ENCODE results near the gene DAPK1.

Gene DAPK1

DNA sequence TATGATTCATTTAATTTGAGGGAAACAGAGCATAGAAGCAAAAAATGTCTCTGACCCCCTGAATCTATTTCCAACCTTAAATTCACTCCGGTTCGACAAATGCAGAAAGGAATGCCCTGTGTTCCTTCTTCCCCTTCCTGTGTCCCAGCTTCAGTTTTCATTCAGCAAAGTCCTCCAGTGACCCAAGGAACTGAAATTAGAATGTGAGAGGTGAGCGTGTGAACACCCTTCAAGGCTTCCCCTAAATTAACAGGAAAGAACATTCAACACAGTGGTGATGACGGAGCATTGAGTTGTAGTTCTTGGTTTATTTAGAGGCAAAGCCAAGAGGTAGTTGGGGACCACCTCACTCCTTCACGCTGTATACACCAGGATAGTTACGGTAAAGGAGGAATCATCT lies 130.7 kb downstream of the DAPK1 start:
- Histone ChIP-seq H3F3A (ENCODE audit: insufficient read depth, low read length) (no peaks in the 10 kb centered on the region), H3K9ac (ENCODE audit: low read length) (no peak overlapping the region), H3K4me2 (ENCODE audit: low read depth, low read length) (no peak overlapping the region), H3K4me1 (ENCODE audit: low read length) (no peaks in the 10 kb centered on the region), H3K79me2 (ENCODE audit: low read length) (peaks cover 3% of the 10 kb centered on the region), H4K20me1 (ENCODE audit: insufficient read depth, low read length) (no peaks in the 10 kb centered on the region), H3K36me3 (replicated peaks; ENCODE audit: insufficient read depth, low read length) (no peaks in the 10 kb centered on the region), H3K9me3 (replicated peaks; ENCODE audit: insufficient read depth, low read length) (no peaks in the 10 kb centered on the region), H3K27me3 (replicated peaks; ENCODE audit: insufficient read depth, low read length) (no peaks in the 10 kb centered on the region), H3K27ac (ENCODE audit: low read length) (no peak overlapping the region), H2AFZ (ENCODE audit: low read length) (no peak overlapping the region), H3K9me2 (replicated peaks; ENCODE audit: insufficient read depth, low read length) (no peaks in the 10 kb centered on the region), H3K4me3 (ENCODE audit: low read length) (no peak overlapping the region)
- TF ChIP-seq, protein P1, sequence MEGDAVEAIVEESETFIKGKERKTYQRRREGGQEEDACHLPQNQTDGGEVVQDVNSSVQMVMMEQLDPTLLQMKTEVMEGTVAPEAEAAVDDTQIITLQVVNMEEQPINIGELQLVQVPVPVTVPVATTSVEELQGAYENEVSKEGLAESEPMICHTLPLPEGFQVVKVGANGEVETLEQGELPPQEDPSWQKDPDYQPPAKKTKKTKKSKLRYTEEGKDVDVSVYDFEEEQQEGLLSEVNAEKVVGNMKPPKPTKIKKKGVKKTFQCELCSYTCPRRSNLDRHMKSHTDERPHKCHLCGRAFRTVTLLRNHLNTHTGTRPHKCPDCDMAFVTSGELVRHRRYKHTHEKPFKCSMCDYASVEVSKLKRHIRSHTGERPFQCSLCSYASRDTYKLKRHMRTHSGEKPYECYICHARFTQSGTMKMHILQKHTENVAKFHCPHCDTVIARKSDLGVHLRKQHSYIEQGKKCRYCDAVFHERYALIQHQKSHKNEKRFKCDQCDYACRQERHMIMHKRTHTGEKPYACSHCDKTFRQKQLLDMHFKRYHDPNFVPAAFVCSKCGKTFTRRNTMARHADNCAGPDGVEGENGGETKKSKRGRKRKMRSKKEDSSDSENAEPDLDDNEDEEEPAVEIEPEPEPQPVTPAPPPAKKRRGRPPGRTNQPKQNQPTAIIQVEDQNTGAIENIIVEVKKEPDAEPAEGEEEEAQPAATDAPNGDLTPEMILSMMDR (IDR thresholded peaks at IDR 0.05; ENCODE audit: low read length): no peak
- TF ChIP-seq EZH2 (optimal IDR thresholded peaks at IDR 0.05; ENCODE audit: low read depth, low read length): no peak
- TF ChIP-seq EZH2phosphoT487 (IDR thresholded peaks at IDR 0.05; ENCODE audit: low read length): no peak
- no peak for DNase-seq

DNA sequence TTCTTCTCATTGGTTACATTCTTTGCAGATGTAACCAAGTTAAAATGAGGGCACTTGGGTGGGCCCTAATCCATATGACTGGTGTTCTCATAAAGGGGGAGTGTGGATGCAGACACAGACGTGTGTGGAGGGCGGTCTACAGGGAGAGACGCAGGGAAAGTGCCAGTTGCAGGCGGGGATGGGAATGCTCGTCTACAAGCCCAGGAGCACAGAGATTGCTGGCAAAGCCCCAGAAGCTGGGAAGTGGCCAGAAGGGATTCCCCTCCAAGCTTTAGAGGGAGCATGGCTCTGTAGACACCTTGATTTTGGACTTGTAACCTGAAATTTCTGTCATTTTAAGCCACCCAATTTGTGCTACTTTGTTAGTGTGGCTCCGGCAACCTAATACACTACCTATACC lies 131.4 kb downstream of the DAPK1 start:
- H3K4me3 ChIP-seq (ENCODE audit: low read length): no peak overlapping the region

DNA sequence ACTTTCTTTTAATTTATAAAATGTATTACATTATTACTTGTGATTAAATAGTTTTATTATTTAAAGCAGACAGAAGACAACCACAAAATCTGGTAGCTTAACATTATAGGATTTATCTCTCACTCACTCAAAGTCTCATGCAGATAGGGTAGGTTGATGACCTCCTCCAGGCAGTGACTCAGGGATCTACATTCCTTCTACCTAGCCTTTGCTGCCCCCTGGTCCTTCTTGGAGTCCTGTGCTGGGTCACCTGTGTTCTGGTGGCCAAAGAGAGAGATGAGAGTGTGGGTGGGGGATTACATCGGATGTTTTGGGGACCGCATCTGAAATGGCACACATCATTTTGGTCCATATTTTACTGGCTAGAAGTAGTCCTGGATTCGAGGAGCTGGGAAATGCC lies 132.6 kb downstream of the DAPK1 start:
- H3F3A ChIP-seq (ENCODE audit: insufficient read depth, low read length): no peaks in the 10 kb centered on the region
- H3K79me2 ChIP-seq (ENCODE audit: low read length): no peaks in the 10 kb centered on the region
- no peaks in the 10 kb centered on the region for H3K9me2 ChIP-seq (replicated peaks; ENCODE audit: insufficient read depth, low read length)
- no peaks in the 10 kb centered on the region for H3K27me3 ChIP-seq (replicated peaks; ENCODE audit: insufficient read depth, low read length)
- no peak overlapping the region for H3K4me2 ChIP-seq (ENCODE audit: low read depth, low read length)
- H3K4me3 ChIP-seq (ENCODE audit: low read length): no peak overlapping the region
- H3K9me3 ChIP-seq (replicated peaks; ENCODE audit: insufficient read depth, low read length): no peaks in the 10 kb centered on the region
- no peak overlapping the region for H3K27ac ChIP-seq (ENCODE audit: low read length)
- no peak for DNase-seq
- H2AFZ ChIP-seq (ENCODE audit: low read length): no peak overlapping the region
- no peak overlapping the region for H3K9ac ChIP-seq (ENCODE audit: low read length)
- H3K36me3 ChIP-seq (replicated peaks; ENCODE audit: insufficient read depth, low read length): no peaks in the 10 kb centered on the region
- TF ChIP-seq EZH2 (optimal IDR thresholded peaks at IDR 0.05; ENCODE audit: low read depth, low read length): no peak
- H3K4me1 ChIP-seq (ENCODE audit: low read length): no peaks in the 10 kb centered on the region
- no peaks in the 10 kb centered on the region for H4K20me1 ChIP-seq (ENCODE audit: insufficient read depth, low read length)

More for the DNA sequence above, 131.4 kb downstream of the DAPK1 start:
- Histone ChIP-seq H3K9me2 (replicated peaks; ENCODE audit: insufficient read depth, low read length) (no peaks in the 10 kb centered on the region), H3F3A (ENCODE audit: insufficient read depth, low read length) (no peaks in the 10 kb centered on the region), H3K9me3 (replicated peaks; ENCODE audit: insufficient read depth, low read length) (no peaks in the 10 kb centered on the region), H3K27ac (ENCODE audit: low read length) (no peak overlapping the region), H3K4me2 (ENCODE audit: low read depth, low read length) (no peak overlapping the region), H3K79me2 (ENCODE audit: low read length) (no peaks in the 10 kb centered on the region), H3K4me1 (ENCODE audit: low read length) (no peaks in the 10 kb centered on the region), H3K9ac (ENCODE audit: low read length) (no peak overlapping the region), H3K27me3 (replicated peaks; ENCODE audit: insufficient read depth, low read length) (no peaks in the 10 kb centered on the region), H2AFZ (ENCODE audit: low read length) (no peak overlapping the region), H4K20me1 (ENCODE audit: insufficient read depth, low read length) (no peaks in the 10 kb centered on the region), H3K36me3 (replicated peaks; ENCODE audit: insufficient read depth, low read length) (no peaks in the 10 kb centered on the region)
- DNase-seq: no peak
- TF ChIP-seq EZH2phosphoT487 (IDR thresholded peaks at IDR 0.05; ENCODE audit: low read length) (no peak), EZH2 (optimal IDR thresholded peaks at IDR 0.05; ENCODE audit: low read depth, low read length) (no peak)
- TF ChIP-seq, protein P1 (IDR thresholded peaks at IDR 0.05; ENCODE audit: low read length): no peak

DNA sequence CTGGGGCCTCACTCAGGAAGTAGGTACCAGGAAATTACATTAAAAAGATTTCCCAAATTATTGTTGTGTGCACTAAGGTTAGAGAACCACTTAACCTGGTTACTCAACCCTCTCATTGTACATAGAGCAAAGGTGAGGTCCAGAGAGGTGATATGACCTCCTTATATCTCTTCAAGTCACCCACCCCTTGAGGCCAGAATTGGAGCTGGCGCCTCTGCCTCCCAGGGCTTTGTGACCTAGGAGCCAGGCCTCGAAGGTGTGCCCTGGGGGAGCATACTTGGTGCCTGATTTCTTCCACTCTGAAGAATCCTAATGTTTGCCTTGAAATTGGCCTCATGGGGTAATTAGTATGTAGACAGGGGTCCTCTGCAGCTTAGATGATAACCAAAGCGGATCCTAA lies 133.2 kb downstream of the DAPK1 start:
- H3K4me3 ChIP-seq (ENCODE audit: low read length): no peak overlapping the region
- H3F3A ChIP-seq (ENCODE audit: insufficient read depth, low read length): no peaks in the 10 kb centered on the region
- no peaks in the 10 kb centered on the region for H3K4me1 ChIP-seq (ENCODE audit: low read length)
- H3K27me3 ChIP-seq (replicated peaks; ENCODE audit: insufficient read depth, low read length): no peaks in the 10 kb centered on the region
- no peak overlapping the region for H2AFZ ChIP-seq (ENCODE audit: low read length)
- TF ChIP-seq EZH2phosphoT487 (IDR thresholded peaks at IDR 0.05; ENCODE audit: low read length): no peak
- TF ChIP-seq EZH2 (optimal IDR thresholded peaks at IDR 0.05; ENCODE audit: low read depth, low read length): no peak
- TF ChIP-seq, protein P1 (IDR thresholded peaks at IDR 0.05; ENCODE audit: low read length): no peak
- H3K79me2 ChIP-seq (ENCODE audit: low read length): no peaks in the 10 kb centered on the region
- no peaks in the 10 kb centered on the region for H3K36me3 ChIP-seq (replicated peaks; ENCODE audit: insufficient read depth, low read length)
- H4K20me1 ChIP-seq (ENCODE audit: insufficient read depth, low read length): no peaks in the 10 kb centered on the region
- no peak overlapping the region for H3K27ac ChIP-seq (ENCODE audit: low read length)
- H3K9me3 ChIP-seq (replicated peaks; ENCODE audit: insufficient read depth, low read length): no peaks in the 10 kb centered on the region
- H3K4me2 ChIP-seq (ENCODE audit: low read depth, low read length): no peak overlapping the region
- no peaks in the 10 kb centered on the region for H3K9me2 ChIP-seq (replicated peaks; ENCODE audit: insufficient read depth, low read length)
- DNase-seq: no peak
- no peak overlapping the region for H3K9ac ChIP-seq (ENCODE audit: low read length)
